Stimulated activated CD8-positive, alpha-beta memory T cell treated with anti-CD3 and anti-CD28 coated beads, Interleukin-7, amount 100 ng/mL, for 48 hours (primary cell): ENCODE data around the gene DNAJC6.

Experiments used
- DNase-seq, 2 donors: peaks; one replicate each; pipeline ENCODE4 v3.0.0-alpha.2; 2020; ENCODE audit warnings: low read depth in 1 of 2; ENCODE audit errors: extremely low read depth in 1 of 2

The DNAJC6 gene

DNA sequence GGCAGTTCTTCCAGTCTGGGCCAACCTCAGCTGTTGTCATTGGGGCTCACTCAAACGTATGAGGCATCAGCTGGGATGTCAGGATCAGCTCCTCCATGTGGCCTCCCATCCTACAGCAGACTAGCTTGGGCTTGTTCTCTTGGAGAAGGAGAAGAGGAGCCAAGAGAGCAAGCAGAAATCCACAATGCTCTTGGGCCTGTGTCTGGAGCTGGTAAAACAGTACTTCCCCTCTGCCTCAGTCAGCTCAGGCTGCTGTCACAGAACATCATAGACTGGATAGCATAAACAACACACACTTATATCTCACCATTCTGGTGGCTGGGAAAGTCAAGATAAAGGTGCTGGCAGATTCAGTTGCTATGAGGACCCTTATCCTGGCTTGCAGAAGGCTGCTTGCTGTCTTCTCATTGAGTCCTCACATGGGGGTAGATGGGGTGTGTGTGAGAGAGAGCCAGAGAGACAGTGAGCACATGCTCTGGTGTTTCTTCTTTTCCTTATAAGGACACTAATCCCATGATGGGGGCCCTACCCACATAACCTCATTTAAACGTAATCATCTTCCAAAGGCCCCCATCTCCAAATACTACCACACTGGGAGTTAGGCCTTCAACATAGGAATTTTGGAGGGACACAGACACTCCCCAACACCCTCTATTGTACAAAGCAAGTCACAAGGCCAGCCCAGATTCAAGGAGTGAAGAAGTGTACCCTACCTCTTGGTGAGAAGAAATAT, 16.3 kb upstream of the DNAJC6 start:
- DNase-seq = no peak

- DNase-seq = no peak
These were observed 11.6 kb upstream of the DNAJC6 start for GRCh38 chr1:65297706-65298105.

DNA sequence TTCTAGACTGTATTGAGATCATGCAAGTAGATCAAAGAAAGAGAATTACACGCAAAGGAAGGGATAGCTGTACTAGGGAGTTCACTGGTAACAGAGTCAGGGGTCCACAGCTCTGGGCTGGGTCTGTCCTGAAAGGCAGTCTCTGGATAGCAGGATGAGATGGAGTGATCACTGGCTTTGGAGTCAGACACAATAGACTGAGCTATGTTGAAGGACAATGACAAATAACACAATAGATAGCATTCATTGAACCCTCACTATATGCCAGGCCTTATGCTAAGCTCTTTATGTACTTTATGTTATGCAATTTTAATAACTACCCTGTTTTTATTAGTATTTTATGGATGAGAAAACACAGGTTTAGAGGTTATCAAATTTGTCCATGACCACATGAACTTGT, 10.0 kb upstream of the DNAJC6 start:
- DNase-seq = no peak

GRCh38 chr1:65308781-65309303, 501 bp upstream of the DNAJC6 start:
- DNase-seq = no peak

GRCh38 chr1:65310078-65310587, 790 bp downstream of the DNAJC6 start:
- DNase-seq = no peak

DNA sequence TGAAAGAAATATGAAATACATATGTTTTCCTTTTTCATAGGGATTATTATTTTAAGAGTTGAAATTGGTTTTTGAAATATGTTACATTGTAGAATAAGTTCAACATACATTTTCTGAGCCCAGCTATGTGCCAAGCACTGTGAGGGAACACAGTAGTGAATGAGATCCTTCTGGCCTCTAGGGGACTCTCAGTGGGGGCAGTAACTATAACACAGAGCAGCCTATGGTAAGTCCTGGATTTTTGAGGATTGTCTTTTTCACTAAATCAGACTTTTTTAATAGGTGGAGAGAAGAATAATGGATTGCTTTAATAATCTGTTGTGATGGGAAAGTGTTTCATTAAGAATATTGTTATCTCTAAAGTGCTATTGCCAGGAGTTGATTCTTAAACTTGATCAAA, 2.4 kb downstream of the DNAJC6 start:
- no peak for DNase-seq

DNA sequence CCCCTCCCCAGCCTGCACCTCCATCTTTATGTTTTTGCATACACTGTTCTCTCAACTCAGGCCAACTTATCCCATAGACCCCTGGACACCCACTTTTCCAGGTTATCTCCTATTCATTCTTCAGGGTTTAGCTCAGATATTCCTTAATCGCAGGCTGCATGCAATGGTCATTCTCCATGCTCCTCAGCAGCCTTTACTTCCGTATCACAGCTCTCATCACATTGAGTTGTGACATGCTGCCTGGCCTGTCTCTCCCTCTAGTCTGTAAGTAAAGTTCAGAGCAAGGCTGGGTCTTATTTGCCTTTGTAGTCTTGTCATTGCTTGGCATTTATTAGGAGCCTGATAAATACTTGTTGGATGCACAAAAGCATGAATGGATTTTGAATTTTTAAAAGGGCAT, 6.9 kb downstream of the DNAJC6 start:
- DNase-seq = no peak

GRCh38 chr1:65317866-65318653, 8.7 kb downstream of the DNAJC6 start:
- no peak for DNase-seq

GRCh38 chr1:65319141-65319540, 9.8 kb downstream of the DNAJC6 start:
- no peak for DNase-seq

DNA sequence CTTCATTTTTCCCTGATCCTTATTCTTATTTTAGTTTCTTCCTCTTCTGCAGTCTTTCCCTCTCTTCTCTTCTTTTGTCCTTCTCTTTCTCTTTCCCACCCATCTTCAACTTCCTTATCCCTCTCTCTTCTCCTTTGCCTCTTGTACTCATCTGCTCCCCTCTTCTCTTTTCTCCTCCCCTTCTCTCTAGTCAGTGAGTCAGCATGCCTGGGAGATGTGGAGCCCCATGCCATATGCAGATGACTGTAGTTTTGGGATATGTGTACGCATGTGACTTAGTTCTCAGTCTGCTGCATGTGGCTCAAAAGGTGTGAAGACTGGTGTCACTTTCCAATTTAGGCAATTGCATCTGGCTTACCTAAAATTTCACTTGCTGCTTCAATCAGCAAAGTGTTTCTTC, 10.4 kb downstream of the DNAJC6 start:
- no peak for DNase-seq

DNA sequence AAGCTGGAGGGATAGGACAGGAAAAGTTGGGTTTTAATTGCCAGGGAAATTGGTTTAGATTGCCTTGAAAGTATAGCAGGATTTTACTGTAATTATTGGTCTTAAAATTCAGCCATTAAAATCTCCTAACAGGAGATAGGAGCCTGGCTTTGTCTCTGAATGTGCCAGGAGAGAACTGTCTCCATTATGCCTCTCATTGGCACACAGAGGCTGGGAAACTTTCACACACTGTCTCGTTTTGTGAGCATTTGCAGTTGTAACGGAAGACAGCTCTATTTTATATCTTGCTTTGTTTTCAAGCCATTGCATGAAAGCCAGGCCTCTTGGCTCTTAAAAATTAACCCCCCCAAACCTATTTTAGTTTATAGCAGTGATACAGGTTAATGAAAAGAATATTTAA, 12.5 kb downstream of the DNAJC6 start:
- DNase-seq = no peak

GRCh38 chr1:65323246-65323645, 13.9 kb downstream of the DNAJC6 start:
- DNase-seq = no peak

DNA sequence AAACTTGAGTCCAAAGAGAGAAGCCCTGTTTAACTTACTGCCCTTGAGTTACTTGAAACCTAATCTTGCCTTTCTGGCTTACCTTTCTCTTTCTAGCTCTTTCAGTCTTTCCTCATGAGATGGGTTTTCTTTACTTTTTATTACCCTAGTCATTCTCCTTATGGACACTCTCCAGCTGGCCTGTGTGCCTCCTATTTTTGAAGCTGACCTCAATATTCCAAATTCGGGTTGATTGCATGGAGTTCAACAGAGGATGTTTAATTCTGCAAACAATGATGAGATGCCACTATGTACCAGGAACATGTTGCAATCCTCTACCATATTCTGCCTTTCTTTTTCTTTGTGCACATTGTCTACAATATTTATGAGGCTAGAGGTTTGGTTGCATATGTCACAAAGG, 20.7 kb downstream of the DNAJC6 start:
- no peak for DNase-seq

DNA sequence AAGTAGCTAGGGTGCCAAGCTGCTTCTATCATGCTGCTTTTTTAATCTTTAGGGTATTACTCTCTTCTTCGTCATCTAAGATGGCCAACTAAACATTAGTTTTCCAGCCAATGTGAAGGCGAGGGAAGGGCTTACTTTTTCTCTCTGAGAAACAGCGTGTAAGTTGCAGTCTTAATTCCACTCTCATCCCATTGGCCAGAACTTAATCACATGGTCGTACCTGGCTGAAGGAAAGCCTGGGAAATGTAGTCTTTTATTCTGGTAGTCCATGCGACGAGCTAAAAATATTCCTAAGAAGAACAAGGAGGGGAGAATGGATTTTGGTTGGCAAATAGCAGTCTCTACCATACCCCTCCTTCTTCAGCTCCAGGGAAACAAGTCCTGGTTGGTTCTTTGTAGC, 21.5 kb downstream of the DNAJC6 start:
- DNase-seq = no peak

- DNase-seq = no peak
These were observed 23.5 kb downstream of the DNAJC6 start for GRCh38 chr1:65332821-65333220.

DNA sequence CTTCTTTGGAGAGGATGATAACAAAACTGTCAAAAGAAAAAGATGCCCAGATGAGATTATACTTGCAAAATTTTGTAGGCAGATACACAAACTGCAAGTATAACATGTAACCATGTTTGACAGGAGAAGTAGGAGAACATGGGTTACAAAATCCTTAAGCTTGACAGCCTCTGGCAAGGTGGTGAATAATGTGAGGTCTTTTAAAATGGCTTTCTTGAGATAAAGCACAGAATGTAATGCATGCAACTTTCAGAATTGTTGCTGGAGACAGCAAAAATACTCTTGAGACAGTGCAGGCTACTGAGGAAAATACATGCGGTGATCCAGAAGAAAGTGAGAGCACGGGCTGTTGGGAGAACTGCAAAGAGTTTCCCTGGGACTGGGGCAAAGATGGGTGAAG, 24.7 kb downstream of the DNAJC6 start:
- DNase-seq = no peak

DNA sequence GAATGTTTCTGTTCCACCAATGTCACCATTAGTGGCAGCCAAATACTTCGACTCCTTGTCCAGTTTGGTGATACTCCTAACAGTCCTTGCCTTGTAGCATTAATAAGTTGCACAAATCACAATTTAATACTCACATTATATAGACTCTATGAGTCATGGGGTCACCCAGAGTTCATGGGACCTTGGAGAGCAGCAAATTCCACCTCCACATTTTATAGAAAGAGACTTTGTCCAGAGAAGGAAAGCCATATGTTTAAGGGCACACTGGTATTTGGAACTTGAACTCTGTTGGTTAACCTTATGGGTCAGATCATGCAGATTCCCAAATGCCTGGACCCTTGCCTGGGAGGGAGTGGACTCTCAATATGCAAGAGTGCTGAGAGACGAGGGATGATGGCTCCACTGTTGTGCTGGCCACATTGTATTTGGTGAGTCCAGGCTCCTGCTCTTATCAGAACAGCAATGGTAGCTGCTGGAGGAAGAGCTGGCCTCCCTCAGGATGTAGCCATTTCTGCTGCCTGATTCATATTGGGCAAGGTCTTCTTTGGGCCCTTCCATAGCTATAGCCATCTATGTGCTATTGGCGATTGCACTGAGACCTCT, 30.6 kb downstream of the DNAJC6 start:
- DNase-seq = no peak

DNA sequence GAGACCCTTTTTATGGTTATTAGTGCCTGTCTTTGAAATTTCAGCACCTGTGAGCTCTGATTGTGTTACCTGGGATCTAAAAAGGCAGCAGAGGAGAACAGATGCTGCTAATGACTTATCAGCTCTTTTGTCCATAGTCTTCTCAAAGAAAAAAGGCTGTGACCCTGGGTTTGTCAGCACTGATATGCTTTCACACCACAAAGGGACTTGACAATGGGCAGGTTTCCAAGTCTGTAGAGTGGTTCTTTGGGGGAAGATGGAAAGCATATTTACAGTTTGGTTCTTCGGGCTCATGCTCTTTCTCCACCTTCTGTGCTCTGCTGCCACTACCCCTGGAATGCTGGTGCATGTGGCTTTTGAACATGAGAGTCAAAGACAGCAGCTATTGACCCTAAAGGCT, 32.0 kb downstream of the DNAJC6 start:
- DNase-seq = no peak

- no peak for DNase-seq
These were observed 33.9 kb downstream of the DNAJC6 start for GRCh38 chr1:65343286-65343685.

DNA sequence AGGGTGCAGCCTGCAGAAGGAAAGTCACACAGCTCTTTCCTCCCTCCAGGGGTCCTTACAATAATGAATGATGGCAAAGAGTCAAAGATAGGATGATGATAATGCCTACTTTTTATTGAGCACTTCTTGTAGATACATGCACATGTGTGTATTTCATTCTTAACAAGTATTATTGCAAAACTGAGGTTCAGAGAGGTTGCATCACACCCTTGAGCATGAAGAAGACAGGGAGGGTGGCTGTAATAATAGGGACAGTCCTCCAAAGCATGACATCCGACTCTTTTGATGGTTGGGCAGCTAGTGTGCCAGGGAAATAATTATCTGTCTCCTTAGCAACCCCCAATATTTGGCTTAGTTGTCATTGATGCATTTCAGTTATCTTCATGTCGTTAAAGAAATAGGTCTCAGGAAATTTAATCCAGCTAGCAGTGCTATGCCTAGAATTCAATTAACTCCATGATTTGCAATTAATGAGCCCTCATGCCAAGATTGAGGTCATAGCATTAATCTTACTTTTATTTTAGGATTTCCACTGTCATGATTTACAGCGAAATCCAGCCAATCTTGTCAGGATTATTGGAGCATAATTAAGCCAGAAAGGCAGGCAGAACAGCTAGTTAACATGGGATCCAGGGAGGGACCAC, 35.0 kb downstream of the DNAJC6 start:
- no peak for DNase-seq

DNA sequence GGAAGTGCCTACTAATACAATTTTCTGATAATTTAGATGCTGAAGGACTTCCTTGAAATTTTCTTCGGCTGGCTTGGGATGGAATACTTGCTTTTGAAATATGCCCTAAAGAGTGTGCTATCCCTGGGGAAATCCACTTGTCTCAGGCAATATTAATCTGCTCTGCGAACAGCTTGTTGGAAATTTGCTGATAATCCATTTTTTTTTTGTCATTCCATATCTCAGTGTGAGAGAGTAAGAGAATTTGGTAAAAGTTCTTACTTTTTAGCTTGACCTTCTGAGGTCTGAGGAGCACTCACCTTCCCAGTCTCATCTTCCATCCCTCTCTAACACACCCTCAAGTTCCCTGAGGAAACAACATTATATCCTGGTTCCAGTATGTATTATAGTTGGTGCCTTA, 36.8 kb downstream of the DNAJC6 start:
- no peak for DNase-seq
